IMR-90 (cell line): ENCODE measurements around the gene ADGRD1. TPM values are rescaled to one million over a fixed set of nuclear protein-coding genes. Genes with fewer than 3 reads are reported as not detected.

Experiments used
- ATAC-seq: fragments of 200-7000 bp; cut with Tn5 transposase; 2 replicates; pipeline ENCODE4 v1.9.1; 2020; ENCODE audit warnings: low read depth, mild to moderate bottlenecking, moderate library complexity
- BruUV-seq: library from RNA; stranded (reverse); fragments of 400-500 nt; replicated peaks from 2 replicates; lab custom pipeline; 2021; lab: Mats Ljungman, UMichigan
- CTCF ChIA-PET: fragments of 300-600 bp; formaldehyde crosslinking; extraction: SDS; loops from one replicate; lab custom pipeline; 2021; ENCODE audit warnings: antibody characterized with exemption; lab: Yijun Ruan, JAX
- POLR2A ChIA-PET: fragments of 300-600 bp; sonication (Branson Sonifier 250); formaldehyde crosslinking; loops from one replicate; lab custom pipeline; 2022; ENCODE audit warnings: antibody characterized with exemption; ENCODE audit not compliant: unreplicated experiment; lab: Charles Lee
- DNase-seq: peaks from one replicate; pipeline ENCODE4 v3.0.0; 2013
- H2AFZ ChIP-seq: replicated peaks from 2 replicates; pipeline ENCODE3; 2013; ENCODE audit warnings: low read length, mild to moderate bottlenecking; ENCODE audit not compliant: poor library complexity
- H2AK5ac ChIP-seq: 2 replicates; pipeline ENCODE4 v1.6.1; 2013; ENCODE audit warnings: low read depth, low read length, inconsistent platforms
- H2AK9ac ChIP-seq: replicated peaks from 2 replicates; pipeline ENCODE3; 2013; ENCODE audit warnings: mild to moderate bottlenecking, low read depth, low read length, moderate library complexity; ENCODE audit not compliant: poor library complexity
- H2BK120ac ChIP-seq: 2 replicates; pipeline ENCODE4 v1.6.1; 2013; ENCODE audit warnings: low read depth, low read length, inconsistent platforms
- H2BK15ac ChIP-seq: 3 replicates; pipeline ENCODE4 v1.6.1; 2013; ENCODE audit warnings: low read depth, low read length, inconsistent platforms
- H2BK20ac ChIP-seq: 2 replicates; pipeline ENCODE4 v1.6.1; 2013; ENCODE audit warnings: low read depth, mild to moderate bottlenecking, inconsistent platforms, low read length, moderate library complexity
- H2BK5ac ChIP-seq: 2 replicates; pipeline ENCODE4 v1.6.1; 2013; ENCODE audit warnings: mild to moderate bottlenecking, low read depth, low read length, inconsistent platforms; ENCODE audit not compliant: poor library complexity, severe bottlenecking
- H3K14ac ChIP-seq: replicated peaks from 2 replicates; pipeline ENCODE4 v1.6.1; 2013; ENCODE audit warnings: low read depth, low read length, inconsistent platforms
- H3K18ac ChIP-seq: 2 replicates; pipeline ENCODE4 v1.6.1; 2013; ENCODE audit warnings: low read depth, low read length, control low read depth
- H3K23ac ChIP-seq: 2 replicates; pipeline ENCODE4 v1.6.1; 2013; ENCODE audit warnings: low read depth, low read length, inconsistent platforms
- H3K27ac ChIP-seq: 2 replicates; pipeline ENCODE4 v1.5.1; 2013; ENCODE audit warnings: mild to moderate bottlenecking, control low read depth, low read length; ENCODE audit not compliant: insufficient read depth
- H3K27me3 ChIP-seq: 2 replicates; pipeline ENCODE4 v1.6.1; 2013; ENCODE audit warnings: low read length; ENCODE audit not compliant: control insufficient read depth, insufficient read depth
- H3K36me3 ChIP-seq: 2 replicates; pipeline ENCODE4 v1.6.1; 2013; ENCODE audit warnings: low read length, mixed read lengths; ENCODE audit not compliant: control insufficient read depth, insufficient read depth
- H3K4ac ChIP-seq: 2 replicates; pipeline ENCODE4 v1.6.1; 2013; ENCODE audit warnings: low read depth, low read length, inconsistent platforms
- H3K4me1 ChIP-seq: 2 replicates; pipeline ENCODE4 v1.6.1; 2013; ENCODE audit warnings: low read length, mixed read lengths; ENCODE audit not compliant: control insufficient read depth, insufficient read depth
- H3K4me2 ChIP-seq: 2 replicates; pipeline ENCODE4 v1.6.1; 2013; ENCODE audit warnings: low read depth, mild to moderate bottlenecking, control low read depth, low read length, moderate library complexity
- H3K4me3 ChIP-seq: 2 replicates; pipeline ENCODE4 v1.5.1; 2013; ENCODE audit warnings: low read depth, mild to moderate bottlenecking, control low read depth, low read length, moderate library complexity; ENCODE audit not compliant: insufficient read depth
- H3K56ac ChIP-seq: 2 replicates; pipeline ENCODE4 v1.6.1; 2013; ENCODE audit warnings: low read length, inconsistent platforms; ENCODE audit not compliant: insufficient read depth; ENCODE audit errors: extremely low read depth
- H3K79me1 ChIP-seq, 2 experiments: 2 replicates each; pipeline ENCODE4 v1.6.1; 2013; ENCODE audit warnings: low read length in 2 of 2, inconsistent platforms in 1 of 2, low read depth in 1 of 2
- H3K9ac ChIP-seq: 2 replicates; pipeline ENCODE4 v1.6.1; 2013; ENCODE audit warnings: low read depth, low read length, control low read depth
- H3K9me1 ChIP-seq: 2 replicates; pipeline ENCODE4 v1.6.1; 2013; ENCODE audit warnings: low read length, inconsistent platforms; ENCODE audit not compliant: insufficient read depth
- H3K9me3 ChIP-seq: 2 replicates; pipeline ENCODE4 v1.6.1; 2013; ENCODE audit warnings: low read length; ENCODE audit not compliant: control insufficient read depth, insufficient read depth
- H4K20me1 ChIP-seq: 2 replicates; pipeline ENCODE4 v1.6.1; 2013; ENCODE audit warnings: low read length, inconsistent platforms; ENCODE audit not compliant: insufficient read depth
- H4K5ac ChIP-seq: 2 replicates; pipeline ENCODE4 v1.6.1; 2013; ENCODE audit warnings: mild to moderate bottlenecking, low read depth, low read length, control low read depth
- H4K8ac ChIP-seq, 2 experiments: 2 replicates each; pipeline ENCODE4 v1.6.1; 2013; ENCODE audit warnings: low read depth in 2 of 2, low read length in 2 of 2, control low read depth in 1 of 2, inconsistent platforms in 1 of 2
- H4K91ac ChIP-seq: 2 replicates; pipeline ENCODE4 v1.6.1; 2013; ENCODE audit warnings: low read depth, low read length, inconsistent platforms; ENCODE audit not compliant: insufficient read depth
- MAZ ChIP-seq: IDR thresholded peaks from 2 replicates; pipeline ENCODE4 v1.6.1; 2012; ENCODE audit warnings: low read depth, mild to moderate bottlenecking, low read length, improper control_type of control experiment, moderate library complexity, borderline replicate concordance
- POLR2A ChIP-seq: IDR thresholded peaks from 2 replicates; pipeline ENCODE4 v1.6.1; 2012; ENCODE audit warnings: mild to moderate bottlenecking, low read depth, low read length
- RFX5 ChIP-seq: IDR thresholded peaks from 2 replicates; pipeline ENCODE4 v1.8.0; 2012; ENCODE audit warnings: low read depth, mild to moderate bottlenecking, low read length, moderate library complexity
- SMC3 ChIP-seq: fragments of 150-350 bp; IDR thresholded peaks from 2 replicates; pipeline ENCODE4 v1.6.1; 2016; ENCODE audit warnings: low read depth, mild to moderate bottlenecking, antibody characterized with exemption, low read length, moderate library complexity
- WGBS, 2 experiments: methylation state at CpG; one replicate each; pipeline versions ENCODE4 v1.1.5 to v1.1.7; 2013; ENCODE audit warnings: missing lambda C conversion rate in 2 of 2; ENCODE audit not compliant: insufficient read length in 1 of 2; ENCODE audit errors: extremely low coverage in 2 of 2; 5-methylcytosine and 5-hydroxymethylcytosine counted together
- dilution Hi-C: fragments of 300-500 bp; cut with HindIII; formaldehyde crosslinking; loops from one replicate; pipeline ENCODE4 v1.14.3; 2018; ENCODE audit warnings: low sequenced_read_pairs; ENCODE audit not compliant: unreplicated experiment
- in situ Hi-C: fragments of 300-500 bp; cut with MboI; formaldehyde crosslinking; loops from 3 replicates; pipeline ENCODE4 v1.14.3; 2019; ENCODE audit warnings: low sequenced_read_pairs, inconsistent platforms, mixed read lengths
- intact Hi-C: fragments of 100-400 bp; cut with micrococcal nuclease; formaldehyde crosslinking; loops from 2 replicates; pipeline ENCODE4 v1.10.0; 2022
- polyA plus RNA-seq, 3 experiments: library from polyadenylated mRNA; depleted of rRNA; stranded (reverse); fragments of >200 nt; gene quantifications; 2 replicates each; pipeline ENCODE4 v1.2.3, GENCODE V29; 2012; ENCODE audit warnings: low replicate concordance in 1 of 3
- total RNA-seq: library from RNA; depleted of rRNA; stranded (reverse); fragments of >200 nt; gene quantifications from 2 replicates; pipeline ENCODE4 v1.2.3, GENCODE V29; 2012

Gene ADGRD1
- total and polyA plus RNA-seq, 2 of the 4 experiments (the other 2 are of a cell fraction) = not detected

GRCh38 chr12:131146173-131146675, 192.5 kb downstream of the ADGRD1 start:
- Histone ChIP-seq H3K14ac (no peak overlapping the region), H3K4ac (no peak overlapping the region), H3K9me1 (no peaks in the 10 kb centered on the region), H3K36me3 (no peaks in the 10 kb centered on the region), H3K4me3 (no peak overlapping the region), H4K20me1 (no peaks in the 10 kb centered on the region), H3K4me2 (no peak overlapping the region), H2BK120ac (no peak overlapping the region), H3K9me3 (no peaks in the 10 kb centered on the region; the same call in 1 of the 2 replicates), H3K27ac (no peak overlapping the region), H3K9ac (no peak overlapping the region), H2BK20ac (no peak overlapping the region), H4K8ac (no peak overlapping the region), H4K5ac (no peak overlapping the region), H2BK5ac (no peak overlapping the region), H3K79me1 (no peaks in the 10 kb centered on the region), H3K23ac (no peak overlapping the region), H2AK5ac (no peak overlapping the region), H3K4me1 (no peaks in the 10 kb centered on the region), H2AFZ (no peak overlapping the region), H4K91ac (no peak overlapping the region), H3K18ac (no peak overlapping the region), H3K27me3 (no peaks in the 10 kb centered on the region), H2BK15ac (no peak overlapping the region), H3K56ac (no peak overlapping the region), H2AK9ac (no peak overlapping the region)
- ATAC-seq (no peak), DNase-seq (no peak)
- WGBS, 2 experiments = no CpG with 5 or more reads among the region's 5 CpGs
- TF ChIP-seq RFX5 (no peak), SMC3 (no peak), POLR2A (no peak), MAZ (no peak)
- ChIA-PET CTCF (no interaction called here), POLR2A (no interaction called here)
- in situ Hi-C loops = no loop called here
- BruUV-seq = no TSS peak
- intact Hi-C loops = no loop called here
- dilution Hi-C loops = no loop called here
